HepG2 (cell line): ENCODE data around the gene CYSLTR2.

Source experiments
- CTCF ChIP-seq: sonication (generic); formaldehyde crosslinking; IDR thresholded peaks from 2 replicates; pipeline ENCODE4 v1.5.0; 2020; ENCODE audit warnings: mild to moderate bottlenecking, missing genetic modification reagents, moderate library complexity
- KDM1A ChIP-seq: IDR thresholded peaks from 2 replicates; pipeline ENCODE4 v1.6.1; 2016; ENCODE audit warnings: missing compliant biosample characterization
- MXD4 ChIP-seq: IDR thresholded peaks from 2 replicates; pipeline ENCODE4 v1.6.1; 2016; ENCODE audit warnings: mild to moderate bottlenecking, missing biosample characterization, missing genetic modification reagents
- NBN ChIP-seq: fragments of 450-650 bp; conservative IDR thresholded peaks from 2 replicates; pipeline ENCODE4 v1.6.1; 2017
- REL ChIP-seq: sonication (generic); formaldehyde crosslinking; conservative IDR thresholded peaks from 2 replicates; pipeline ENCODE4 v1.8.0; 2022; ENCODE audit warnings: mild to moderate bottlenecking, missing genetic modification reagents, moderate library complexity
- TBL1XR1 ChIP-seq: fragments of 150-350 bp; IDR thresholded peaks from 2 replicates; pipeline ENCODE4 v1.6.1; 2014; ENCODE audit warnings: borderline replicate concordance, low read length; ENCODE audit not compliant: partially characterized antibody
- USF2 ChIP-seq, 2 experiments: sonication (generic) in 1 of 2; formaldehyde crosslinking in 1 of 2; IDR thresholded peaks; 2 replicates each; pipeline versions ENCODE4 v1.5.1 to v1.6.1; 2011 to 2020; ENCODE audit warnings: borderline replicate concordance in 1 of 2, low read depth in 1 of 2, low read length in 1 of 2, mild to moderate bottlenecking in 1 of 2, missing genetic modification reagents in 1 of 2, moderate library complexity in 1 of 2
- ZBTB2 ChIP-seq: sonication (generic); formaldehyde crosslinking; IDR thresholded peaks from 2 replicates; pipeline ENCODE4 v1.8.0; 2022; ENCODE audit warnings: low read depth, missing genetic modification reagents

GRCh38 chr13:48749144-48749543, 95.4 kb downstream of the CYSLTR2 start:
- TF ChIP-seq KDM1A (CRISPR knock-in tag), result no peak
- no peak for TF ChIP-seq TBL1XR1
- TF ChIP-seq CTCF (CRISPR knock-in tag), result no peak
- no peak for TF ChIP-seq USF2 (IDR thresholded peaks at IDR 0.05; ENCODE audit: low read depth, low read length)
- no peak for TF ChIP-seq USF2 (CRISPR knock-in tag; IDR thresholded peaks at IDR 0.05; ENCODE audit: borderline replicate concordance)
- no peak for TF ChIP-seq ZBTB2 (CRISPR knock-in tag)
- no peak for TF ChIP-seq REL (CRISPR knock-in tag)
- no peak for TF ChIP-seq MXD4 (CRISPR knock-in tag)
- no peak for TF ChIP-seq NBN
